ENCODE results near the gene INPP5D.

DNA sequence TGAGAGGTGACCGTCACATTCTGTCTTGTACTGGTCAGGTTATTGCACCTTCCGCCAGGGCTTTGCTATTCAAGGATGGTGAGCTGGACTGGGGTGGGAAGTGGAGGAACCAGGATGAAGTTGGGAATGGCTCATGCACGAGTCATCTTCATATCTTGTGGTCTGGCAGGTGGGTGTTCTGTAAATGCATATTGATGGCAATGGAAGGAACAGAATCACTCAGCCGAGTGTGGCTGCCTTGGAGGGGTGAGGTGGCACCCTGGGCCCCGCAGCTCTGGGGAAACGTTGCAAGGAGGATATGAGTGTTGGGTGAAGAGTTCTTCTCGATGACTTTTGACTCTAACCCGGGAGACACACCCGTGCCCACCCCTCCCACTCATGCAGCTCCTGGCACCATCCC lies 26.5 kb upstream of the INPP5D start:
- TF ChIP-seq, protein P1, sequence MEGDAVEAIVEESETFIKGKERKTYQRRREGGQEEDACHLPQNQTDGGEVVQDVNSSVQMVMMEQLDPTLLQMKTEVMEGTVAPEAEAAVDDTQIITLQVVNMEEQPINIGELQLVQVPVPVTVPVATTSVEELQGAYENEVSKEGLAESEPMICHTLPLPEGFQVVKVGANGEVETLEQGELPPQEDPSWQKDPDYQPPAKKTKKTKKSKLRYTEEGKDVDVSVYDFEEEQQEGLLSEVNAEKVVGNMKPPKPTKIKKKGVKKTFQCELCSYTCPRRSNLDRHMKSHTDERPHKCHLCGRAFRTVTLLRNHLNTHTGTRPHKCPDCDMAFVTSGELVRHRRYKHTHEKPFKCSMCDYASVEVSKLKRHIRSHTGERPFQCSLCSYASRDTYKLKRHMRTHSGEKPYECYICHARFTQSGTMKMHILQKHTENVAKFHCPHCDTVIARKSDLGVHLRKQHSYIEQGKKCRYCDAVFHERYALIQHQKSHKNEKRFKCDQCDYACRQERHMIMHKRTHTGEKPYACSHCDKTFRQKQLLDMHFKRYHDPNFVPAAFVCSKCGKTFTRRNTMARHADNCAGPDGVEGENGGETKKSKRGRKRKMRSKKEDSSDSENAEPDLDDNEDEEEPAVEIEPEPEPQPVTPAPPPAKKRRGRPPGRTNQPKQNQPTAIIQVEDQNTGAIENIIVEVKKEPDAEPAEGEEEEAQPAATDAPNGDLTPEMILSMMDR (IDR thresholded peaks at IDR 0.05): no peak
- TF ChIP-seq KDM1A (IDR thresholded peaks at IDR 0.05; ENCODE audit: low read depth) (no peak), POLR2A (IDR thresholded peaks at IDR 0.05; ENCODE audit: low read length) (no peak), ZNF302 (CRISPR knock-in tag; IDR thresholded peaks at IDR 0.05) (no peak), BHLHE40 (IDR thresholded peaks at IDR 0.05; ENCODE audit: low read depth, low read length) (no peak)

Data from A549 (cell line).